Myocyte (in vitro differentiated cells): Measurements from ENCODE around the gene UTRN. TPM values are rescaled to one million over a fixed set of nuclear protein-coding genes. Genes with fewer than 3 reads are reported as not detected.
A peak's percentile ranks its signal among the peaks of the same experiment; 100 is the strongest.

Source experiments
- DNase-seq: peaks from one replicate; pipeline ENCODE4 v3.0.0-alpha.2; 2012; ENCODE audit warnings: low read depth
- total RNA-seq: library from RNA; depleted of rRNA; stranded (reverse); fragments of >200 nt; gene quantifications from 2 replicates; pipeline ENCODE4 v1.2.3, GENCODE V29; 2014

The UTRN gene
- total RNA-seq, 1 donor from 2014 or later: 103 TPM

- DNase-seq: no peak
These were observed 5.5 kb upstream of the UTRN start for GRCh38 chr6:144279484-144280150.

GRCh38 chr6:144283646-144284477 lies 1.3 kb upstream of the UTRN start:
- DNase-seq: no peak

- DNase-seq: no peak
These were observed 705 bp upstream of the UTRN start for GRCh38 chr6:144284478-144284782.

- no peak for DNase-seq
These were observed 338 bp downstream of the UTRN start for GRCh38 chr6:144285548-144285797.

GRCh38 chr6:144285798-144286502 lies 815 bp downstream of the UTRN start:
- DNase-seq: peak; percentile 89

GRCh38 chr6:144286503-144287393 lies 1.6 kb downstream of the UTRN start:
- DNase-seq: peak; percentile 82

GRCh38 chr6:144289006-144289405 lies 3.9 kb downstream of the UTRN start:
- no peak for DNase-seq

GRCh38 chr6:144292372-144292771 lies 7.2 kb downstream of the UTRN start:
- DNase-seq: no peak

GRCh38 chr6:144294016-144294415 lies 8.9 kb downstream of the UTRN start:
- DNase-seq: peak; percentile 53

- peak; percentile 31 for DNase-seq
These were observed 10.1 kb downstream of the UTRN start for GRCh38 chr6:144295211-144295610.

GRCh38 chr6:144295981-144296767 lies 11.0 kb downstream of the UTRN start:
- no peak for DNase-seq

GRCh38 chr6:144296973-144297372 lies 11.8 kb downstream of the UTRN start:
- DNase-seq: no peak

- DNase-seq: peak; percentile 23
These were observed 12.5 kb downstream of the UTRN start for GRCh38 chr6:144297511-144298100.

- no peak for DNase-seq
These were observed 13.1 kb downstream of the UTRN start for GRCh38 chr6:144298194-144298593.

- DNase-seq: no peak
These were observed 13.8 kb downstream of the UTRN start for GRCh38 chr6:144298916-144299315.

- DNase-seq: no peak
These were observed 17.7 kb downstream of the UTRN start for GRCh38 chr6:144302701-144303372.

GRCh38 chr6:144304223-144304848 lies 19.2 kb downstream of the UTRN start:
- no peak for DNase-seq

- no peak for DNase-seq
These were observed 20.4 kb downstream of the UTRN start for GRCh38 chr6:144305567-144305966.

- DNase-seq: peak; percentile 52
These were observed 20.9 kb downstream of the UTRN start for GRCh38 chr6:144305985-144306384.
